HG02840 (cell line): ENCODE measurements around the gene NINL.

Experiments
- ATAC-seq: cut with Tn5 transposase; IDR thresholded peaks from one replicate; pipeline ENCODE4 v1.9.1; 2021; ENCODE audit warnings: mild to moderate bottlenecking, moderate library complexity, moderate number of reproducible peaks; ENCODE audit not compliant: unreplicated experiment, low FRiP score

Gene NINL

GRCh38 chr20:25469558-25469957, 115.8 kb downstream of the NINL start:
- no peak for ATAC-seq

GRCh38 chr20:25468126-25469075, 116.9 kb downstream of the NINL start:
- ATAC-seq, result no peak

GRCh38 chr20:25467441-25467840, 117.9 kb downstream of the NINL start:
- no peak for ATAC-seq

GRCh38 chr20:25466846-25467245, 118.5 kb downstream of the NINL start:
- no peak for ATAC-seq

- ATAC-seq, result no peak
Measured at GRCh38 chr20:25465243-25466135, 119.8 kb downstream of the NINL start.

- ATAC-seq, result no peak
Measured at GRCh38 chr20:25464501-25465242, 120.7 kb downstream of the NINL start.

GRCh38 chr20:25461786-25462545, 123.4 kb downstream of the NINL start:
- no peak for ATAC-seq

- ATAC-seq, result no peak
Measured at GRCh38 chr20:25461281-25461650, 124.1 kb downstream of the NINL start.

GRCh38 chr20:25460566-25461280, 124.6 kb downstream of the NINL start:
- ATAC-seq, result no peak

- ATAC-seq, result no peak
Measured at GRCh38 chr20:25459916-25460535, 125.3 kb downstream of the NINL start.

- ATAC-seq, result no peak
Measured at GRCh38 chr20:25459111-25459830, 126.1 kb downstream of the NINL start.

GRCh38 chr20:25457886-25458680, 127.2 kb downstream of the NINL start:
- ATAC-seq, result no peak

GRCh38 chr20:25454153-25454900, 131.0 kb downstream of the NINL start:
- ATAC-seq, result no peak

GRCh38 chr20:25453035-25453810, 132.1 kb downstream of the NINL start:
- ATAC-seq, result no peak

- ATAC-seq, result no peak
Measured at GRCh38 chr20:25452333-25452732, 133.0 kb downstream of the NINL start.

- ATAC-seq, result no peak
Measured at GRCh38 chr20:25447671-25448070, 137.7 kb downstream of the NINL start.
